DMS153 (cell line): Measurements from ENCODE around the gene LOXHD1.

Source experiments
- DNase-seq: peaks from one replicate; lab custom pipeline; 2025; lab: John Stamatoyannopoulos, UW

LOXHD1 gene

DNA sequence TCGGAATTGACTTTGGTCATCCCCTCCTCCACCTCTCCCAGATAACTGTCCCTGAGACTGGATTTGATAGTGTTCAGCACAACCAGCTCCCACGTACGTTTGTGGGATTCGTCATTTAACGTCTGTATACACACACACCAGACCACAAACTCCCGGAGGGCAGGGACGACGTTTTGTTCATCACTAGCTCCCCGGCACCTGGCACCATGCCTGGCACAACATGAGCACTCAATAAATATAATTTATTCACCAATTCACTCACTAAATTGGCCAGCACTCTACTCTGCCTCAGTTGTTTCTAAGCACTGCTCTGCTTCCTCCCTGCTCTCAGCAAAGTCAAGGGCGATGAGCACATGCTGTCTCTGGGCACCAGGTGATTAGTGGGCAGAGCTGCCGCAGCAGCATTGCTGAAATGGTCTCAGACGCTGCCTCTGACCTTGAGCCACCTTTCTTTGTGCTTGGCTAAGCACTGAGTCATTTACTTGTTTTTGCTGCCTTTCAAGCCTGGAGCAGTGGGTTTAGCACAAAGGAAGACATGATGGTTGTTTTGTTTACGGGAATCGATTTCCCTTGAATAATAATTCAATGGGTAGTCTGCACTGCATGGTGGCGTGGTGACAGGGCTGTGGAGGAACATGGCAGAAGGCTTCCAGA is 19.3 kb upstream of the LOXHD1 start:
- peak; percentile 24 for DNase-seq

GRCh38 chr18:46675112-46675511 is 18.1 kb upstream of the LOXHD1 start:
- no peak for DNase-seq

- DNase-seq, result no peak
Observed at GRCh38 chr18:46672062-46672970, 15.3 kb upstream of the LOXHD1 start.

DNA sequence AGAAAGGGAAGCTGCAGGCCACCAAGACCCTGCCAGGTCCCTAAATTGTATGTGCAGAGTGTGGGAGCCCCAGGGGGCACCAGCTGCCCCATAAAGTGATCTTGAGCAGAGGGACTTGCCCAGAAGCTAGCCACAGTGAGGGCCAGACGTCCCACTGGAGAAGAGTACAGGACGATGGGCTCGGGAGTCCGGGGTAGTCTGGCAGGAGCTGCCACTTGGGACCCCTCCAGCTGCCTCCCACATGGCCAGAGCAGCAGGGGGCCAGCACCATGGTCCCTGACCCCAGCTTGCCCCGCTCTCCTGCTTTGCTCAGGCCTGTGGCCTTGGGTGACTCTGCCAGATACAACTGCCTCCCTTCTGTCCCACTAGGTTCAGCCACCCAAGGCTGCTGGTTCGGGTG is 11.7 kb upstream of the LOXHD1 start:
- no peak for DNase-seq

GRCh38 chr18:46668135-46668534 is 11.1 kb upstream of the LOXHD1 start:
- DNase-seq, result no peak

- no peak for DNase-seq
Observed at GRCh38 chr18:46663539-46663938, 6.5 kb upstream of the LOXHD1 start.

- DNase-seq, result no peak
Observed at GRCh38 chr18:46660957-46661749, 4.1 kb upstream of the LOXHD1 start.

DNA sequence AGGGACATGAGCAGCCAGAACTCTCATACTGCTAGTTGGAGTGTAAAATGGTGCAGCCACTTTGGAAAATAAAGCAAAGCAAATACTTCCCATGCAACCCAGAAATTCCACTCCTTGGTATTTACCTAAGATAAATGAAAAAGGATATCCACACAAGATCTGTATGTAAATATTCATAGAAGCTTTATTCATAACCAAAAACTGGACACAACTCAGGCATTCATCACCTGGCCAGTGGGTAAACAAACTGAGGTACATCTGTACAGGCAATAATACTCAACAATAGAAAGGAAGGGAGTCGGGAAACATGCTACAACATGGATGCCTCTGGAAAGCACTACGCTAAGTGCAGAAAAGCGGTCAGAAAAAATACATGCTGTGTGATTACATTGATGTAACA is 2.5 kb upstream of the LOXHD1 start:
- no peak for DNase-seq

- DNase-seq, result no peak
Observed at GRCh38 chr18:46656326-46657114, 500 bp downstream of the LOXHD1 start.

- DNase-seq, result no peak
Observed at GRCh38 chr18:46652372-46652771, 4.6 kb downstream of the LOXHD1 start.

GRCh38 chr18:46650681-46651080 is 6.3 kb downstream of the LOXHD1 start:
- DNase-seq, result no peak

GRCh38 chr18:46649071-46649862 is 7.8 kb downstream of the LOXHD1 start:
- DNase-seq, result no peak

DNA sequence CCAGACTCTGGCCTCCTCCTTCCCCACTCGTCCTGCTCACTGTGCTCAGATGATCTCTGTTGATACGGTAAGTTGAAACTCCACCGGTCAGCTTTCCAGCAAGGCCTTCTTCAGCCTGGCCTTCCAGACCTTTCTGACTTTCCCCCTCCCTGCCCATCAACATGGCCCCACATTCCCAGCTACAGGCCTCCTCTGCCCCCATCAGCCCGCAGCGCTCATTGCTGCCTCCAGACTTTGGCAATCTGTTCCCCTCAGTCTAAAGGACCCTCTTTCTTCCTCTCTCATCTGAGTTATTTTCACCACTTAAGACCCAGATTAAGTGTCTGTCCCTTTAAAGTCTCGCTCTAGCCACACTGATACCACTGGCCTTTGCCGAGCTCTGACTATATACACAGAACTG is 10.6 kb downstream of the LOXHD1 start:
- no peak for DNase-seq

- DNase-seq, result no peak
Observed at GRCh38 chr18:46642561-46642960, 14.5 kb downstream of the LOXHD1 start.

GRCh38 chr18:46641917-46642316 is 15.1 kb downstream of the LOXHD1 start:
- DNase-seq, result no peak

GRCh38 chr18:46639386-46639785 is 17.6 kb downstream of the LOXHD1 start:
- DNase-seq, result no peak

GRCh38 chr18:46636040-46636630 is 20.9 kb downstream of the LOXHD1 start:
- no peak for DNase-seq

- no peak for DNase-seq
Observed at GRCh38 chr18:46632401-46633071, 24.5 kb downstream of the LOXHD1 start.

- no peak for DNase-seq
Observed at GRCh38 chr18:46630991-46631390, 26.0 kb downstream of the LOXHD1 start.

DNA sequence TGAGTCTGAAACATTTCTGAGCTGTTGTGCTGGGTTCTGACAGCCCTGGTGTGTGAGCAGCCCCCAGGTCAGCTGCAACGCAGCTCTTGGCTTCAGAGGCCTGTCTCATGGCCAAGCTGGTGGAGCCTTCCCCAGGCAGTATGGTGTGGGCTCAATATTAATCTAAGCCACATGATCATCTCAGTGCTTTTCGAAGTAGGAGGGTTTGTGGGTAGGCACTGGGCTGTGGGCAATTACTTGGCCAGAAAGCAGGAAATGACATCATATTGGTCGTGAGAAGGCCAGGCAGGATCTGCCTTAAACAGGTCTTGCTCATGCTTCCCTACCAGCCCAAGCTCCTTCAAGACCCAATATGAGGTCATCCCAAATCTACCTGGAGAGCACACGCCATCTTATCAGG is 26.9 kb downstream of the LOXHD1 start:
- no peak for DNase-seq
